Mesendoderm (in vitro differentiated cells): ENCODE measurements around the gene UBE2QL1.

ENCODE experiments used
- DNase-seq: peaks from one replicate; pipeline ENCODE4 v3.0.0; 2013
- H2AK5ac ChIP-seq: 2 replicates; pipeline ENCODE4 v1.6.1; 2013; ENCODE audit warnings: low read length, inconsistent platforms
- H2BK120ac ChIP-seq: 2 replicates; pipeline ENCODE4 v1.6.1; 2013; ENCODE audit warnings: low read depth, mild to moderate bottlenecking, low read length, moderate library complexity, mixed read lengths
- H2BK15ac ChIP-seq: replicated peaks from 2 replicates; pipeline ENCODE4 v1.6.1; 2013; ENCODE audit warnings: low read depth, mild to moderate bottlenecking, moderate library complexity
- H2BK5ac ChIP-seq: 2 replicates; pipeline ENCODE4 v1.6.1; 2013; ENCODE audit warnings: low read length, inconsistent platforms
- H3K18ac ChIP-seq: 2 replicates; pipeline ENCODE4 v1.6.1; 2013; ENCODE audit warnings: mild to moderate bottlenecking, low read length, mixed read lengths
- H3K23ac ChIP-seq: one replicate; pipeline ENCODE4 v1.6.1; 2013; ENCODE audit warnings: low read length
- H3K27ac ChIP-seq: 2 replicates; pipeline ENCODE4 v1.5.1; 2013; ENCODE audit warnings: low read depth, mild to moderate bottlenecking, inconsistent platforms, low read length, moderate library complexity
- H3K27me3 ChIP-seq: 2 replicates; pipeline ENCODE4 v1.6.1; 2013; ENCODE audit warnings: low read length, control low read depth, mild to moderate bottlenecking, inconsistent platforms; ENCODE audit not compliant: insufficient read depth, poor library complexity
- H3K36me3 ChIP-seq: 2 replicates; pipeline ENCODE4 v1.6.1; 2013; ENCODE audit warnings: low read length, inconsistent platforms; ENCODE audit not compliant: control insufficient read depth, insufficient read depth
- H3K4ac ChIP-seq: one replicate; pipeline ENCODE4 v1.6.1; 2013; ENCODE audit warnings: low read depth, mild to moderate bottlenecking, low read length, moderate library complexity
- H3K4me1 ChIP-seq: 2 replicates; pipeline ENCODE4 v1.6.1; 2013; ENCODE audit warnings: low read depth, low read length, inconsistent platforms; ENCODE audit not compliant: control insufficient read depth
- H3K4me2 ChIP-seq: 2 replicates; pipeline ENCODE4 v1.6.1; 2013; ENCODE audit warnings: low read length
- H3K4me3 ChIP-seq: 2 replicates; pipeline ENCODE4 v1.5.1; 2013; ENCODE audit warnings: mild to moderate bottlenecking, low read length
- H3K56ac ChIP-seq: one replicate; pipeline ENCODE4 v1.6.1; 2013; ENCODE audit warnings: low read length
- H3K79me1 ChIP-seq: 2 replicates; pipeline ENCODE4 v1.6.1; 2013; ENCODE audit warnings: low read length, inconsistent platforms
- H3K79me2 ChIP-seq: 2 replicates; pipeline ENCODE4 v1.6.1; 2013; ENCODE audit warnings: mild to moderate bottlenecking, low read length; ENCODE audit not compliant: control insufficient read depth, insufficient read depth
- H3K9ac ChIP-seq: 2 replicates; pipeline ENCODE4 v1.6.1; 2013; ENCODE audit warnings: low read length, inconsistent platforms
- H4K5ac ChIP-seq: one replicate; pipeline ENCODE4 v1.6.1; 2013; ENCODE audit warnings: low read length
- H4K8ac ChIP-seq: one replicate; pipeline ENCODE4 v1.6.1; 2013; ENCODE audit warnings: low read depth, mild to moderate bottlenecking, control low read depth, low read length, moderate library complexity
- WGBS: extraction: QIAGEN DNeasy Blood & Tissue Kit; methylation state at CpG from one replicate; pipeline ENCODE4 v1.1.7; 2013; ENCODE audit warnings: low lambda C conversion rate, missing lambda C conversion rate; ENCODE audit not compliant: insufficient coverage; ENCODE audit errors: extremely low coverage; 5-methylcytosine and 5-hydroxymethylcytosine counted together

Gene UBE2QL1

GRCh38 chr5:6458833-6459232, 10.2 kb downstream of the UBE2QL1 start:
- DNase-seq, result no peak
- Histone ChIP-seq H3K56ac (no peak overlapping the region), H4K5ac (no peak overlapping the region), H3K23ac (no peak overlapping the region), H2BK120ac (no peak overlapping the region), H3K27me3 (no peaks in the 10 kb centered on the region), H2BK5ac (no peak overlapping the region), H3K18ac (no peak overlapping the region), H3K4me1 (no peaks in the 10 kb centered on the region), H3K4me3 (no peak overlapping the region), H3K36me3 (no peaks in the 10 kb centered on the region), H3K79me2 (no peaks in the 10 kb centered on the region), H3K27ac (no peak overlapping the region), H3K4me2 (no peak overlapping the region), H3K9ac (no peak overlapping the region), H4K8ac (no peak overlapping the region), H3K79me1 (no peaks in the 10 kb centered on the region), H2AK5ac (no peak overlapping the region), H3K4ac (no peak overlapping the region), H2BK15ac (no peak overlapping the region)
- no CpG with 5 or more reads among the region's 4 CpGs for WGBS

- no peaks in the 10 kb centered on the region for H3K27me3 ChIP-seq
Observed at GRCh38 chr5:6459896-6460295, 11.2 kb downstream of the UBE2QL1 start.

DNA sequence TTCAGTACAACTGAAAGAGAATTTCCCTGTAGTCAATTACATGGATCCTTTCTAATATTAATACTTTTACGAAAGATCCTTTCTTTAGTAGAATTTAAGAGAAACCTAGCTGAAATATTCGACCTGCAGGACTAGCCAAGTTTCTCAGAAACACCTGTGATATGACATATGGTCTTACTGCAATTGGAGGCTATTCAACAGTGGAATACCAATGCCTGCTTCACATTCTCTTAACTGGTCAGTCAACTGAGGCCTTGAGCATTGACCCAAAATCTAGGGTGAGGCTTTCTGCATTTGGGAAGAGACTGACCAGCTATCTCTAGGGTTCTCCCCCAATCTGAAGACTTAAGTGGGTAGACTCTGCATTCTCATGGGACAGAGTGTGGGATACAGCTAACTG, 12.3 kb downstream of the UBE2QL1 start:
- no peak overlapping the region for H3K4ac ChIP-seq
- H3K79me2 ChIP-seq, result no peaks in the 10 kb centered on the region
- H3K27me3 ChIP-seq, result no peaks in the 10 kb centered on the region
- no peaks in the 10 kb centered on the region for H3K4me1 ChIP-seq
- H4K5ac ChIP-seq, result no peak overlapping the region
- no peak for DNase-seq
- no peak overlapping the region for H4K8ac ChIP-seq
- no peaks in the 10 kb centered on the region for H3K79me1 ChIP-seq
- no peak overlapping the region for H3K56ac ChIP-seq
- H2BK5ac ChIP-seq, result no peak overlapping the region
- no peak overlapping the region for H3K9ac ChIP-seq
- H3K23ac ChIP-seq, result no peak overlapping the region
- H3K18ac ChIP-seq, result no peak overlapping the region
- no peak overlapping the region for H2BK120ac ChIP-seq
- no CpG with 5 or more reads among the region's 2 CpGs for WGBS
- no peak overlapping the region for H3K4me2 ChIP-seq
- H3K36me3 ChIP-seq, result no peaks in the 10 kb centered on the region
- H3K4me3 ChIP-seq, result no peak overlapping the region
- H2AK5ac ChIP-seq, result no peak overlapping the region
- no peak overlapping the region for H3K27ac ChIP-seq
- H2BK15ac ChIP-seq, result no peak overlapping the region

More at GRCh38 chr5:6459896-6460295, 11.2 kb downstream of the UBE2QL1 start:
- Histone ChIP-seq H3K4me3 (no peak overlapping the region), H3K79me2 (no peaks in the 10 kb centered on the region), H3K23ac (no peak overlapping the region), H3K27ac (no peak overlapping the region), H3K18ac (no peak overlapping the region), H3K56ac (no peak overlapping the region), H2BK5ac (no peak overlapping the region), H2BK120ac (no peak overlapping the region), H3K4me2 (no peak overlapping the region), H3K4me1 (no peaks in the 10 kb centered on the region), H3K9ac (no peak overlapping the region), H2AK5ac (no peak overlapping the region), H3K79me1 (no peaks in the 10 kb centered on the region), H3K4ac (no peak overlapping the region), H4K5ac (no peak overlapping the region), H3K36me3 (no peaks in the 10 kb centered on the region), H4K8ac (no peak overlapping the region), H2BK15ac (no peak overlapping the region)
- WGBS, result no CpG with 5 or more reads among the region's 5 CpGs
- no peak for DNase-seq

GRCh38 chr5:6461793-6462650, 13.4 kb downstream of the UBE2QL1 start:
- Histone ChIP-seq H3K79me2 (no peaks in the 10 kb centered on the region), H2BK120ac (no peak overlapping the region), H3K4ac (no peak overlapping the region), H4K8ac (no peak overlapping the region), H3K27ac (no peak overlapping the region), H2AK5ac (no peak overlapping the region), H3K4me3 (no peak overlapping the region), H3K79me1 (no peaks in the 10 kb centered on the region), H3K18ac (no peak overlapping the region), H3K23ac (no peak overlapping the region), H2BK15ac (no peak overlapping the region), H3K27me3 (no peaks in the 10 kb centered on the region), H4K5ac (no peak overlapping the region), H3K4me2 (no peak overlapping the region), H3K4me1 (no peaks in the 10 kb centered on the region), H3K9ac (no peak overlapping the region), H2BK5ac (no peak overlapping the region), H3K36me3 (no peaks in the 10 kb centered on the region), H3K56ac (no peak overlapping the region)
- no CpG with 5 or more reads among the region's 17 CpGs for WGBS
- peak; percentile 23 for DNase-seq

- DNase-seq, result no peak
- WGBS, result no CpG with 5 or more reads among the region's 7 CpGs
- no peaks in the 10 kb centered on the region for H3K27me3 ChIP-seq
Observed at GRCh38 chr5:6462671-6463070, 14.0 kb downstream of the UBE2QL1 start.

GRCh38 chr5:6464441-6464840, 15.8 kb downstream of the UBE2QL1 start:
- H3K4me1 ChIP-seq, result no peaks in the 10 kb centered on the region
- H2BK5ac ChIP-seq, result no peak overlapping the region
- no peak overlapping the region for H4K5ac ChIP-seq
- no peak overlapping the region for H3K56ac ChIP-seq
- no peak for DNase-seq
- no peak overlapping the region for H2BK15ac ChIP-seq
- no peak overlapping the region for H3K4me2 ChIP-seq
- H3K9ac ChIP-seq, result no peak overlapping the region
- H3K36me3 ChIP-seq, result no peaks in the 10 kb centered on the region
- WGBS, result no CpG with 5 or more reads among the region's 6 CpGs
- H2BK120ac ChIP-seq, result no peak overlapping the region
- no peaks in the 10 kb centered on the region for H3K79me2 ChIP-seq
- no peak overlapping the region for H2AK5ac ChIP-seq
- no peak overlapping the region for H3K23ac ChIP-seq
- no peak overlapping the region for H3K4ac ChIP-seq
- H4K8ac ChIP-seq, result no peak overlapping the region
- no peak overlapping the region for H3K27ac ChIP-seq
- no peak overlapping the region for H3K4me3 ChIP-seq
- H3K18ac ChIP-seq, result no peak overlapping the region
- no peaks in the 10 kb centered on the region for H3K27me3 ChIP-seq
- H3K79me1 ChIP-seq, result no peaks in the 10 kb centered on the region

More at GRCh38 chr5:6462671-6463070, 14.0 kb downstream of the UBE2QL1 start:
- H3K27ac ChIP-seq, result no peak overlapping the region
- no peak overlapping the region for H3K23ac ChIP-seq
- no peak overlapping the region for H3K56ac ChIP-seq
- no peak overlapping the region for H3K18ac ChIP-seq
- no peak overlapping the region for H3K4me3 ChIP-seq
- no peak overlapping the region for H2BK120ac ChIP-seq
- H3K4ac ChIP-seq, result no peak overlapping the region
- no peak overlapping the region for H4K8ac ChIP-seq
- H3K36me3 ChIP-seq, result no peaks in the 10 kb centered on the region
- H3K4me2 ChIP-seq, result no peak overlapping the region
- no peaks in the 10 kb centered on the region for H3K4me1 ChIP-seq
- H3K9ac ChIP-seq, result no peak overlapping the region
- no peaks in the 10 kb centered on the region for H3K79me2 ChIP-seq
- H2AK5ac ChIP-seq, result no peak overlapping the region
- no peak overlapping the region for H2BK15ac ChIP-seq
- H2BK5ac ChIP-seq, result no peak overlapping the region
- no peak overlapping the region for H4K5ac ChIP-seq
- no peaks in the 10 kb centered on the region for H3K79me1 ChIP-seq
